SK-N-SH treated with all-trans-retinoic acid at 6 μM for 48 hours (cell line): ENCODE measurements around the gene ARHGAP26.

Source experiments
- ATAC-seq: fragments of 200-7000 bp; cut with Tn5 transposase; 3 replicates; pipeline ENCODE4 v1.9.1; 2020; ENCODE audit warnings: mild to moderate bottlenecking, moderate library complexity
- ARNTL ChIP-seq: fragments of 450-650 bp; formaldehyde crosslinking; IDR thresholded peaks from 2 replicates; pipeline ENCODE4 v1.5.0; 2020; ENCODE audit warnings: low read depth, mild to moderate bottlenecking, moderate library complexity, borderline replicate concordance
- BACH2 ChIP-seq: fragments of 250-450 bp; sonication (Bioruptor Pico); IDR thresholded peaks from 2 replicates; pipeline ENCODE4 v1.9.0; 2021; ENCODE audit warnings: mild to moderate bottlenecking, borderline replicate concordance
- CSDC2 ChIP-seq: fragments of 250-450 bp; sonication (Bioruptor Pico); IDR thresholded peaks from 2 replicates; pipeline ENCODE4 v1.5.0; 2020; ENCODE audit warnings: mild to moderate bottlenecking, moderate library complexity
- ESRRG ChIP-seq: fragments of 250-450 bp; sonication (Bioruptor Pico); IDR thresholded peaks from 2 replicates; pipeline ENCODE4 v1.6.1; 2021; ENCODE audit warnings: mild to moderate bottlenecking
- GLIS3 ChIP-seq: fragments of 250-450 bp; sonication (Bioruptor Pico); IDR thresholded peaks from 2 replicates; pipeline ENCODE4 v1.5.0; 2020; ENCODE audit warnings: mild to moderate bottlenecking, moderate library complexity
- ISL1 ChIP-seq: fragments of 250-450 bp; sonication (Bioruptor Pico); IDR thresholded peaks from 2 replicates; pipeline ENCODE4 v2.1.2; 2022; ENCODE audit warnings: mild to moderate bottlenecking, moderate library complexity
- OSR1 ChIP-seq: fragments of 250-450 bp; sonication (Bioruptor Pico); IDR thresholded peaks from 2 replicates; pipeline ENCODE4 v1.8.0; 2022; ENCODE audit warnings: moderate library complexity, mild to moderate bottlenecking, inconsistent platforms
- PPARA ChIP-seq: fragments of 250-450 bp; sonication (Bioruptor Pico); IDR thresholded peaks from 2 replicates; pipeline ENCODE4 v1.5.0; 2020; ENCODE audit warnings: mild to moderate bottlenecking, borderline replicate concordance
- RARB ChIP-seq: fragments of 250-450 bp; sonication (Bioruptor Pico); IDR thresholded peaks from 2 replicates; pipeline ENCODE4 v1.8.0; 2021; ENCODE audit warnings: mild to moderate bottlenecking, moderate library complexity
- SNAI2 ChIP-seq: fragments of 250-450 bp; sonication (Bioruptor Pico); IDR thresholded peaks from 2 replicates; pipeline ENCODE4 v1.5.0; 2020; ENCODE audit warnings: mild to moderate bottlenecking, moderate library complexity
- TCF4 ChIP-seq: fragments of 250-450 bp; sonication (Bioruptor Pico); IDR thresholded peaks from 2 replicates; pipeline ENCODE4 v1.8.0; 2021; ENCODE audit warnings: mild to moderate bottlenecking, moderate library complexity, borderline replicate concordance
- TOX ChIP-seq: fragments of 250-450 bp; sonication (Bioruptor Pico); IDR thresholded peaks from 2 replicates; pipeline ENCODE4 v1.8.0; 2021; ENCODE audit warnings: mild to moderate bottlenecking, moderate library complexity, borderline replicate concordance
- ZFP3 ChIP-seq: fragments of 250-450 bp; sonication (Bioruptor Pico); IDR thresholded peaks from 2 replicates; pipeline ENCODE4 v1.5.0; 2020; ENCODE audit warnings: mild to moderate bottlenecking, moderate library complexity
- ZFP30 ChIP-seq: fragments of 450-650 bp; formaldehyde crosslinking; IDR thresholded peaks from 2 replicates; pipeline ENCODE4 v1.5.0; 2022; ENCODE audit warnings: mild to moderate bottlenecking, moderate library complexity
- ZNF565 ChIP-seq: fragments of 450-650 bp; formaldehyde crosslinking; conservative IDR thresholded peaks from 2 replicates; pipeline ENCODE4 v1.5.0; 2020; ENCODE audit warnings: low read depth, mild to moderate bottlenecking, moderate library complexity
- ZNF8 ChIP-seq: fragments of 450-650 bp; formaldehyde crosslinking; IDR thresholded peaks from 2 replicates; pipeline ENCODE4 v1.5.0; 2020; ENCODE audit warnings: mild to moderate bottlenecking, moderate library complexity
- TF ChIP-seq, protein P1 (sequence below): fragments of 250-450 bp; sonication (Bioruptor Pico); IDR thresholded peaks from 2 replicates; pipeline ENCODE4 v1.8.0; 2021; ENCODE audit warnings: low read depth, mild to moderate bottlenecking, moderate library complexity, borderline replicate concordance
- TF ChIP-seq, protein P2 (sequence below): fragments of 250-450 bp; sonication (Bioruptor Pico); IDR thresholded peaks from 2 replicates; pipeline ENCODE4 v1.5.1; 2020; ENCODE audit warnings: low read depth, mild to moderate bottlenecking, moderate library complexity
- TF ChIP-seq, protein P3 (sequence below): fragments of 250-450 bp; sonication (Bioruptor Pico); IDR thresholded peaks from 2 replicates; pipeline ENCODE4 v1.5.1; 2021; ENCODE audit warnings: mild to moderate bottlenecking, moderate library complexity
- TF ChIP-seq, protein P4 (sequence below): fragments of 250-450 bp; sonication (Bioruptor Pico); IDR thresholded peaks from 2 replicates; pipeline ENCODE4 v1.5.0; 2020; ENCODE audit warnings: mild to moderate bottlenecking, moderate library complexity

ARHGAP26 gene

DNA sequence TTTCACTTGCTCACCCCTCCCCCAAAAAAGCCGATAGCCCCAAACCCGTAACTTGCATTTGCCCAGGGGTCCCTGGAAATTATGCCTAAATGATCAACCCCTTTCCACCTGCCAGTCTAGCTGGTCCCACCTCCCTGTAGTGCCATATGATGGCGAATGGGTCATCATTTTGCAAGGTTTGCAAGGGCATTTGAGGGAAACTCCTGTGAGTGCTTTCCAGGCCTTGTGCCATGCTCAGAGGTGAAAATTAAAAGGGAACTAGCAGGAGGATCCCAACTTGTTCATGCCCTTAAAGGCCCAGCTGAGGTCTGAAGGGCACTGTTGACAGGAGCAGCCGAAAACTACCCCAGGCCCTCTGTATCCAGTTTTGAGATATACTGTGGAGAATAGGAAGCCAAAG, 440.4 kb downstream of the ARHGAP26 start:
- no peak for TF ChIP-seq ZNF8
- TF ChIP-seq, all 23 proteins: peak for 0
- no peak for ATAC-seq

DNA sequence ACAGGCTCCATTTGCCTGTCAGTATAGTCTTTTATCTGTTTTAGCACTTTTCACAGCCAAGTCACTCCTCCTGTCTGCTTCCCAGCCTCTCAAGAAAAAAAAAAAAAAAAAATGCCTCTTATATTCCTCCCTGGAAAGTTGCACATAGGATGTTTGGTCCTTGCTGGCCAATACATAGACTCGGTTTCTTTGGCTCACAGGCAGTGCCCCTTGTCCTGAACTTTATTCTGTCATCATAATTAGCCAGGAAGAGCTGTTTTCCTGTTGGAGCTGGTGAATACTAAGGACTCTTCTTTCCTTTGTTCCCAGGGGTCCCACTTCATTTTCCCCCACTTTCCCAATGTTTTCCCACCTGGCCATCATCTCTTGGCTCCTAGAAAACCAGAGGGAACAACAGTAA, 442.1 kb downstream of the ARHGAP26 start:
- no peak for ATAC-seq

DNA sequence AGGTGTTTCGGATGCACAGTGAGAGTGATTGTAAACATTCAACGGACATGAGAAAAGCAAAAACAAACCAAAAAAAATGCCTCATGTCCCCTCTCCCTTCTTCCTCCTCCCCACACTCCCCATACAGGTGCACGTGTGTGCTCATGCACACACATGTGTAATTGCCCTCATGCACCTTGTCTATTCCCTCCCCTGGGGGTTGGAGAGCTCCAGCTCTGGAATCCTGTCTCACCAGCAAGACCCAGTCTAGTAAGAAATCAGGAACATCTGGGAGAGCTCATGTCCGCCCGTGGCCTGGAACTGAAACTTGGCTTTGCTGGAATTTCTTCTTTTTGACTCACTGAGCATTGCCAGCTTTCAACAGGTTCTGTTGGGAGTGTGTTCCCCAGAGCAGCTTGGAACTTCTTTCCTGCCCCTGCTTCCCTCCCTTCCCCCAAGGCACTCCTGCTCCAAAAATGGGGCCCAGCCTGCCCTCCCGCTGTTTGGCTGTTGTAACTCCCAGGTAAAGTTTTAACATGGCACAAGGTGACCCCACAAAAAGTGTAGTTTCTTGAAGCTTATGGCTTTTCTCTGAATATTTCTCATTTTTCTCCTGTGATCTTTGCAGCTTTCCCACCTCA, 443.2 kb downstream of the ARHGAP26 start:
- no peak for TF ChIP-seq TOX (CRISPR knock-in tag)
- TF ChIP-seq OSR1, result no peak
- TF ChIP-seq ESRRG (CRISPR knock-in tag), result no peak
- no peak for TF ChIP-seq TCF4 (CRISPR knock-in tag)
- TF ChIP-seq ZNF8, result no peak
- TF ChIP-seq ZFP30 (CRISPR knock-in tag), result no peak
- TF ChIP-seq, protein P1, sequence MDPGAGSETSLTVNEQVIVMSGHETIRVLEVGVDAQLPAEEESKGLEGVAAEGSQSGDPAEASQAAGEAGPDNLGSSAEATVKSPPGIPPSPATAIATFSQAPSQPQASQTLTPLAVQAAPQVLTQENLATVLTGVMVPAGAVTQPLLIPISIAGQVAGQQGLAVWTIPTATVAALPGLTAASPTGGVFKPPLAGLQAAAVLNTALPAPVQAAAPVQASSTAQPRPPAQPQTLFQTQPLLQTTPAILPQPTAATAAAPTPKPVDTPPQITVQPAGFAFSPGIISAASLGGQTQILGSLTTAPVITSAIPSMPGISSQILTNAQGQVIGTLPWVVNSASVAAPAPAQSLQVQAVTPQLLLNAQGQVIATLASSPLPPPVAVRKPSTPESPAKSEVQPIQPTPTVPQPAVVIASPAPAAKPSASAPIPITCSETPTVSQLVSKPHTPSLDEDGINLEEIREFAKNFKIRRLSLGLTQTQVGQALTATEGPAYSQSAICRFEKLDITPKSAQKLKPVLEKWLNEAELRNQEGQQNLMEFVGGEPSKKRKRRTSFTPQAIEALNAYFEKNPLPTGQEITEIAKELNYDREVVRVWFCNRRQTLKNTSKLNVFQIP (CRISPR knock-in tag), result no peak
- no peak for TF ChIP-seq ISL1 (CRISPR knock-in tag)
- TF ChIP-seq, protein P2, sequence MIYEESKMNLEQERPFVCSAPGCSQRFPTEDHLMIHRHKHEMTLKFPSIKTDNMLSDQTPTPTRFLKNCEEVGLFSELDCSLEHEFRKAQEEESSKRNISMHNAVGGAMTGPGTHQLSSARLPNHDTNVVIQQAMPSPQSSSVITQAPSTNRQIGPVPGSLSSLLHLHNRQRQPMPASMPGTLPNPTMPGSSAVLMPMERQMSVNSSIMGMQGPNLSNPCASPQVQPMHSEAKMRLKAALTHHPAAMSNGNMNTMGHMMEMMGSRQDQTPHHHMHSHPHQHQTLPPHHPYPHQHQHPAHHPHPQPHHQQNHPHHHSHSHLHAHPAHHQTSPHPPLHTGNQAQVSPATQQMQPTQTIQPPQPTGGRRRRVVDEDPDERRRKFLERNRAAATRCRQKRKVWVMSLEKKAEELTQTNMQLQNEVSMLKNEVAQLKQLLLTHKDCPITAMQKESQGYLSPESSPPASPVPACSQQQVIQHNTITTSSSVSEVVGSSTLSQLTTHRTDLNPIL (CRISPR knock-in tag), result no peak
- ATAC-seq, result no peak

More for the DNA sequence above, 442.1 kb downstream of the ARHGAP26 start:
- TF ChIP-seq, protein P3, sequence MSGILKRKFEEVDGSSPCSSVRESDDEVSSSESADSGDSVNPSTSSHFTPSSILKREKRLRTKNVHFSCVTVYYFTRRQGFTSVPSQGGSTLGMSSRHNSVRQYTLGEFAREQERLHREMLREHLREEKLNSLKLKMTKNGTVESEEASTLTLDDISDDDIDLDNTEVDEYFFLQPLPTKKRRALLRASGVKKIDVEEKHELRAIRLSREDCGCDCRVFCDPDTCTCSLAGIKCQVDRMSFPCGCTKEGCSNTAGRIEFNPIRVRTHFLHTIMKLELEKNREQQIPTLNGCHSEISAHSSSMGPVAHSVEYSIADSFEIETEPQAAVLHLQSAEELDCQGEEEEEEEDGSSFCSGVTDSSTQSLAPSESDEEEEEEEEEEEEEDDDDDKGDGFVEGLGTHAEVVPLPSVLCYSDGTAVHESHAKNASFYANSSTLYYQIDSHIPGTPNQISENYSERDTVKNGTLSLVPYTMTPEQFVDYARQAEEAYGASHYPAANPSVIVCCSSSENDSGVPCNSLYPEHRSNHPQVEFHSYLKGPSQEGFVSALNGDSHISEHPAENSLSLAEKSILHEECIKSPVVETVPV, result no peak
- TF ChIP-seq PPARA (CRISPR knock-in tag), result no peak
- TF ChIP-seq CSDC2 (CRISPR knock-in tag), result no peak
- no peak for TF ChIP-seq ZNF565 (CRISPR knock-in tag)
- no peak for TF ChIP-seq SNAI2
- TF ChIP-seq, protein P4, sequence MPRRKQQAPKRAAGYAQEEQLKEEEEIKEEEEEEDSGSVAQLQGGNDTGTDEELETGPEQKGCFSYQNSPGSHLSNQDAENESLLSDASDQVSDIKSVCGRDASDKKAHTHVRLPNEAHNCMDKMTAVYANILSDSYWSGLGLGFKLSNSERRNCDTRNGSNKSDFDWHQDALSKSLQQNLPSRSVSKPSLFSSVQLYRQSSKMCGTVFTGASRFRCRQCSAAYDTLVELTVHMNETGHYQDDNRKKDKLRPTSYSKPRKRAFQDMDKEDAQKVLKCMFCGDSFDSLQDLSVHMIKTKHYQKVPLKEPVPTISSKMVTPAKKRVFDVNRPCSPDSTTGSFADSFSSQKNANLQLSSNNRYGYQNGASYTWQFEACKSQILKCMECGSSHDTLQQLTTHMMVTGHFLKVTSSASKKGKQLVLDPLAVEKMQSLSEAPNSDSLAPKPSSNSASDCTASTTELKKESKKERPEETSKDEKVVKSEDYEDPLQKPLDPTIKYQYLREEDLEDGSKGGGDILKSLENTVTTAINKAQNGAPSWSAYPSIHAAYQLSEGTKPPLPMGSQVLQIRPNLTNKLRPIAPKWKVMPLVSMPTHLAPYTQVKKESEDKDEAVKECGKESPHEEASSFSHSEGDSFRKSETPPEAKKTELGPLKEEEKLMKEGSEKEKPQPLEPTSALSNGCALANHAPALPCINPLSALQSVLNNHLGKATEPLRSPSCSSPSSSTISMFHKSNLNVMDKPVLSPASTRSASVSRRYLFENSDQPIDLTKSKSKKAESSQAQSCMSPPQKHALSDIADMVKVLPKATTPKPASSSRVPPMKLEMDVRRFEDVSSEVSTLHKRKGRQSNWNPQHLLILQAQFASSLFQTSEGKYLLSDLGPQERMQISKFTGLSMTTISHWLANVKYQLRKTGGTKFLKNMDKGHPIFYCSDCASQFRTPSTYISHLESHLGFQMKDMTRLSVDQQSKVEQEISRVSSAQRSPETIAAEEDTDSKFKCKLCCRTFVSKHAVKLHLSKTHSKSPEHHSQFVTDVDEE, result no peak
- TF ChIP-seq, protein P1 (CRISPR knock-in tag), result no peak
- TF ChIP-seq TOX (CRISPR knock-in tag), result no peak
- TF ChIP-seq ARNTL, result no peak
- no peak for TF ChIP-seq RARB (CRISPR knock-in tag)
- TF ChIP-seq ESRRG (CRISPR knock-in tag), result no peak
- TF ChIP-seq, protein P2 (CRISPR knock-in tag), result no peak
- TF ChIP-seq BACH2 (CRISPR knock-in tag), result no peak
- no peak for TF ChIP-seq GLIS3 (CRISPR knock-in tag)
- no peak for TF ChIP-seq ISL1 (CRISPR knock-in tag)
- TF ChIP-seq ZFP3 (CRISPR knock-in tag), result no peak
- no peak for TF ChIP-seq ZFP30 (CRISPR knock-in tag)
- no peak for TF ChIP-seq TCF4 (CRISPR knock-in tag)
